Measurements from ENCODE around the gene MTG2. TPM values are rescaled to one million over a fixed set of nuclear protein-coding genes. Genes with fewer than 3 reads are reported as not detected.
A peak's percentile ranks its signal among the peaks of the same experiment; 100 is the strongest.

The MTG2 gene
- total and polyA plus RNA-seq, 2 of the 13 experiments (the other 11 are each of a cell fraction or from before 2014, with no cell fraction given): 20.4 to 37.8 TPM

DNA sequence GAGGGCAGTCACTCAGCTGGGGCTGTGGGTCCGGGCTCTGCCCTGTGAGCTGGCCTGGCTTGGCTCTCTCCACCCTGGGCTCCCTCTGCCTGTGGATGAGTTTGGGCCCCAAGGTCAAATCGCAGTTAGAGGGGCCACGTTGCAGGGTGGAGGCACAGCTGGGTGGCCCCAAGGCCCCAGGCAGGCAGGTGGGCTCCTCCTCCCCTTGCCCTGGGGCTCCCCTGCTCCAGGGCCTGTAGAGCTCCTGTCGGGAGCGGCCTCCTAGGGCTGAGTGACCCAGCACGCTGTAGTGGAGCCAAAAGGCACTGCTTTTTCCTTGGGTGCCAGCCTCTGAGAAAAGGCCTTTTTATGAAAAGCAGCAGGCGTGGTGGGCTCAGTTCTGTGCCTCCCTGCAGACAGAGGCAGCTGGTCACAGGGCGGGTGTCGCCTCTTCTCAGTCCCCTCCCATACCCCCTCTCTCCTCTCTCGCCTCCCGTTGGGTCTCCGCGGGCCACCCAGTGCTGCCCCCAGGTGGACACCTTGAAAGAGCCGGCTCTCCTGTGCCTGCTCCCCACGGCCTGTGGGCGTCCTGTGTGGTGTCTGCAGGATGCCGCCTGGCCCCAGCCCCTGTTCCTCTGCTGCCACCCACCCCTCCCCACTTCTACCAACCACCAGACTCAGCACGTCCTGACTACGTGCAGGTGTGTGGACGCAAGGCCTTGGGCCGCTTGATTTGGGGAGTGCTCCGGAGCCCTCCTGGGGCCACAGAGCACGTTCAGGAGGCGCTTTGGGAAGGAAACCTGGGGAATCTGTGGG, 26.0 kb upstream of the MTG2 start (continued):
- TF ChIP-seq ZBTB20 (CRISPR knock-in tag; IDR thresholded peaks at IDR 0.05; ENCODE audit: borderline replicate concordance, low read depth) (no peak), FOXO1 (CRISPR knock-in tag; IDR thresholded peaks at IDR 0.05) (peak; percentile 38; the same call in 1 of the 2 replicates), MYC (CRISPR knock-in tag; IDR thresholded peaks at IDR 0.05; ENCODE audit: borderline replicate concordance) (peak; percentile 42), ZNF468 (CRISPR knock-in tag; IDR thresholded peaks at IDR 0.05) (no peak), SMAD1 (CRISPR knock-in tag; IDR thresholded peaks at IDR 0.05; ENCODE audit: borderline replicate concordance, low read depth) (peak; percentile 70; the same call in 1 of the 2 replicates), KLF11 (CRISPR knock-in tag; IDR thresholded peaks at IDR 0.05) (no peak), HNRNPL (IDR thresholded peaks at IDR 0.05; ENCODE audit: low read depth, low read length) (peak; percentile 89), MBD4 (IDR thresholded peaks at IDR 0.05; ENCODE audit: borderline replicate concordance, low read length) (no peak), ZNF329 (CRISPR knock-in tag; IDR thresholded peaks at IDR 0.05; ENCODE audit: low read depth) (no peak), ZNF749 (CRISPR knock-in tag; IDR thresholded peaks at IDR 0.05; ENCODE audit: borderline replicate concordance) (no peak), ZC3H4 (CRISPR knock-in tag; IDR thresholded peaks at IDR 0.05; ENCODE audit: borderline replicate concordance) (no peak), ZNF850 (CRISPR knock-in tag; conservative IDR thresholded peaks at IDR 0.05) (no peak), ZBTB3 (CRISPR knock-in tag; IDR thresholded peaks at IDR 0.05; ENCODE audit: borderline replicate concordance, low read depth) (no peak), SNRNP70 (IDR thresholded peaks at IDR 0.05; ENCODE audit: low read depth, low read length) (no peak), ZNF841 (CRISPR knock-in tag; IDR thresholded peaks at IDR 0.05; ENCODE audit: borderline replicate concordance) (no peak)
- TF ChIP-seq, protein P1, sequence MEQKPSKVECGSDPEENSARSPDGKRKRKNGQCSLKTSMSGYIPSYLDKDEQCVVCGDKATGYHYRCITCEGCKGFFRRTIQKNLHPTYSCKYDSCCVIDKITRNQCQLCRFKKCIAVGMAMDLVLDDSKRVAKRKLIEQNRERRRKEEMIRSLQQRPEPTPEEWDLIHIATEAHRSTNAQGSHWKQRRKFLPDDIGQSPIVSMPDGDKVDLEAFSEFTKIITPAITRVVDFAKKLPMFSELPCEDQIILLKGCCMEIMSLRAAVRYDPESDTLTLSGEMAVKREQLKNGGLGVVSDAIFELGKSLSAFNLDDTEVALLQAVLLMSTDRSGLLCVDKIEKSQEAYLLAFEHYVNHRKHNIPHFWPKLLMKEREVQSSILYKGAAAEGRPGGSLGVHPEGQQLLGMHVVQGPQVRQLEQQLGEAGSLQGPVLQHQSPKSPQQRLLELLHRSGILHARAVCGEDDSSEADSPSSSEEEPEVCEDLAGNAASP (CRISPR knock-in tag; IDR thresholded peaks at IDR 0.05; ENCODE audit: borderline replicate concordance): peak; percentile 55; the same call in 1 of the 2 replicates
- TF ChIP-seq, protein P2, sequence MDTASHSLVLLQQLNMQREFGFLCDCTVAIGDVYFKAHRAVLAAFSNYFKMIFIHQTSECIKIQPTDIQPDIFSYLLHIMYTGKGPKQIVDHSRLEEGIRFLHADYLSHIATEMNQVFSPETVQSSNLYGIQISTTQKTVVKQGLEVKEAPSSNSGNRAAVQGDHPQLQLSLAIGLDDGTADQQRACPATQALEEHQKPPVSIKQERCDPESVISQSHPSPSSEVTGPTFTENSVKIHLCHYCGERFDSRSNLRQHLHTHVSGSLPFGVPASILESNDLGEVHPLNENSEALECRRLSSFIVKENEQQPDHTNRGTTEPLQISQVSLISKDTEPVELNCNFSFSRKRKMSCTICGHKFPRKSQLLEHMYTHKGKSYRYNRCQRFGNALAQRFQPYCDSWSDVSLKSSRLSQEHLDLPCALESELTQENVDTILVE (CRISPR knock-in tag; IDR thresholded peaks at IDR 0.05): no peak
- TF ChIP-seq, protein P3, sequence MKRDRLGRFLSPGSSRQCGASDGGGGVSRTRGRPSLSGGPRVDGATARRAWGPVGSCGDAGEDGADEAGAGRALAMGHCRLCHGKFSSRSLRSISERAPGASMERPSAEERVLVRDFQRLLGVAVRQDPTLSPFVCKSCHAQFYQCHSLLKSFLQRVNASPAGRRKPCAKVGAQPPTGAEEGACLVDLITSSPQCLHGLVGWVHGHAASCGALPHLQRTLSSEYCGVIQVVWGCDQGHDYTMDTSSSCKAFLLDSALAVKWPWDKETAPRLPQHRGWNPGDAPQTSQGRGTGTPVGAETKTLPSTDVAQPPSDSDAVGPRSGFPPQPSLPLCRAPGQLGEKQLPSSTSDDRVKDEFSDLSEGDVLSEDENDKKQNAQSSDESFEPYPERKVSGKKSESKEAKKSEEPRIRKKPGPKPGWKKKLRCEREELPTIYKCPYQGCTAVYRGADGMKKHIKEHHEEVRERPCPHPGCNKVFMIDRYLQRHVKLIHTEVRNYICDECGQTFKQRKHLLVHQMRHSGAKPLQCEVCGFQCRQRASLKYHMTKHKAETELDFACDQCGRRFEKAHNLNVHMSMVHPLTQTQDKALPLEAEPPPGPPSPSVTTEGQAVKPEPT (CRISPR knock-in tag; IDR thresholded peaks at IDR 0.05; ENCODE audit: low read depth): 0 out of 2 replicates have a peak, but pooled peaks have one; percentile 25
- TF ChIP-seq, protein P4, sequence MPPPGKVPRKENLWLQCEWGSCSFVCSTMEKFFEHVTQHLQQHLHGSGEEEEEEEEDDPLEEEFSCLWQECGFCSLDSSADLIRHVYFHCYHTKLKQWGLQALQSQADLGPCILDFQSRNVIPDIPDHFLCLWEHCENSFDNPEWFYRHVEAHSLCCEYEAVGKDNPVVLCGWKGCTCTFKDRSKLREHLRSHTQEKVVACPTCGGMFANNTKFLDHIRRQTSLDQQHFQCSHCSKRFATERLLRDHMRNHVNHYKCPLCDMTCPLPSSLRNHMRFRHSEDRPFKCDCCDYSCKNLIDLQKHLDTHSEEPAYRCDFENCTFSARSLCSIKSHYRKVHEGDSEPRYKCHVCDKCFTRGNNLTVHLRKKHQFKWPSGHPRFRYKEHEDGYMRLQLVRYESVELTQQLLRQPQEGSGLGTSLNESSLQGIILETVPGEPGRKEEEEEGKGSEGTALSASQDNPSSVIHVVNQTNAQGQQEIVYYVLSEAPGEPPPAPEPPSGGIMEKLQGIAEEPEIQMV (CRISPR knock-in tag; IDR thresholded peaks at IDR 0.05; ENCODE audit: low read depth): no peak
- TF ChIP-seq, protein P5, sequence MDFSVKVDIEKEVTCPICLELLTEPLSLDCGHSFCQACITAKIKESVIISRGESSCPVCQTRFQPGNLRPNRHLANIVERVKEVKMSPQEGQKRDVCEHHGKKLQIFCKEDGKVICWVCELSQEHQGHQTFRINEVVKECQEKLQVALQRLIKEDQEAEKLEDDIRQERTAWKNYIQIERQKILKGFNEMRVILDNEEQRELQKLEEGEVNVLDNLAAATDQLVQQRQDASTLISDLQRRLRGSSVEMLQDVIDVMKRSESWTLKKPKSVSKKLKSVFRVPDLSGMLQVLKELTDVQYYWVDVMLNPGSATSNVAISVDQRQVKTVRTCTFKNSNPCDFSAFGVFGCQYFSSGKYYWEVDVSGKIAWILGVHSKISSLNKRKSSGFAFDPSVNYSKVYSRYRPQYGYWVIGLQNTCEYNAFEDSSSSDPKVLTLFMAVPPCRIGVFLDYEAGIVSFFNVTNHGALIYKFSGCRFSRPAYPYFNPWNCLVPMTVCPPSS (IDR thresholded peaks at IDR 0.05): no peak

All from HepG2 (cell line).